Thyroid gland (tissue), 4 donors: ENCODE data around the gene BRPF3. TPM values are rescaled to one million over a fixed set of nuclear protein-coding genes. Genes with fewer than 3 reads are reported as not detected.

ENCODE experiments used
- DNase-seq, 2 donors: peaks; one replicate each; pipeline ENCODE4 v3.0.0-alpha.2; 2019
- H3K27ac ChIP-seq, 3 donors: fragments of 200-600 bp; sonication (generic); 1 replicate in 2 of 3; 2 replicates in 1 of 3; pipeline ENCODE4 v1.5.1; 2016 to 2019; ENCODE audit warnings: mild to moderate bottlenecking in 1 of 3, moderate library complexity in 1 of 3
- H3K27me3 ChIP-seq: fragments of 200-600 bp; sonication (generic); one replicate; pipeline ENCODE4 v1.5.1; 2019
- H3K36me3 ChIP-seq, 2 donors: fragments of 200-600 bp; sonication (generic); one replicate each; pipeline ENCODE4 v1.5.1; 2016 to 2019
- H3K4me1 ChIP-seq, 2 donors: fragments of 200-600 bp; sonication (generic); one replicate each; pipeline ENCODE4 v1.5.1; 2017 to 2019
- H3K4me3 ChIP-seq, 3 donors: fragments of 200-600 bp; sonication (generic); replicated peaks in 1 of 3; 1 replicate in 2 of 3; 2 replicates in 1 of 3; pipeline ENCODE4 v1.5.1; 2016; ENCODE audit warnings: mild to moderate bottlenecking in 1 of 3
- H3K9me3 ChIP-seq: fragments of 200-600 bp; sonication (generic); one replicate; pipeline ENCODE4 v1.5.1; 2017
- POLR2A ChIP-seq, 2 donors: fragments of 450-650 bp; IDR thresholded peaks; one replicate each; pipeline ENCODE4 v1.6.1; 2017; ENCODE audit warnings: antibody characterized with exemption in 2 of 2, mild to moderate bottlenecking in 2 of 2, moderate library complexity in 1 of 2
- WGBS, 2 donors: methylation state at CpG; one replicate each; pipeline ENCODE4 v1.1.5; 2017; 5-methylcytosine and 5-hydroxymethylcytosine counted together
- intact Hi-C: fragments of 100-400 bp; cut with DNase I; formaldehyde crosslinking; loops from one replicate; pipeline ENCODE4 v1.15.1; 2023
- total RNA-seq, 4 donors: library from RNA; depleted of rRNA; stranded (reverse); fragments of >200 nt; gene quantifications; one replicate each; pipeline ENCODE4 v1.2.3, GENCODE V29; 2016
- TF ChIP-seq, protein P1 (sequence below), 6 experiments: fragments of 200-600 bp in 3 of 6; fragments of 450-650 bp in 3 of 6; sonication (generic) in 3 of 6; IDR thresholded peaks; one replicate each; pipeline ENCODE4 v1.5.1; 2016 to 2019; ENCODE audit warnings: antibody characterized with exemption in 6 of 6, mild to moderate bottlenecking in 2 of 6, inconsistent platforms in 1 of 6, moderate library complexity in 1 of 6

The BRPF3 gene
- total RNA-seq, 4 donors from 2014 or later: 21.5 to 55.1 (median 35.3) TPM

DNA sequence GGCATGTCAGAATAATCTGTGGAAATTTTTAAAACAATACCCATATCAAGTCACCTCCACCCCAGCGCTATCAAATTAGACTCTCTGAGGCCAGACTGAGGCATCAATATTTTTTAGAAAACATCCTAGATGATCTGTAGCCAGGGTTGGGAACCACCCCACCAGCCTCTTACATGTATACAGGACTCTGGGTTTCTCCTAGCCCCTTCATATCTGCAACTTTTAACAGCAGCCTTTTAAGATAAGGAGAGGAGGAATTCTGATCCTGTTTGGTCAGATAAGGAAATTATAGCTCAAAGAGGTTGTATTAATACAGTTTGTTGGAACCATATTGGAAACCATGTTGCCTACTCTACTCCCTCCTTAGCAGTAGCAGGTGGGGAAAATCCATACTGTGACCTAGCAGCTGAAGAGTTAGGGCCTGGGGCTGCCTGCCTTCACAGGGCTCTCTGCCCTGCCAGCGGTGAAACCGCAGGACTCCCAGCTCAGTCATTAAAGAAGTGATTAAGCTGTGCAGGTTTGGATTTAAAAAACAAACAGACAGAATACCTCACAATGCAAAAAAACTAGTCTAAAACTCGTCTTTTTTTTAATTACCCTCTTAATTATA, 30.0 kb downstream of the BRPF3 start:
- no peak for TF ChIP-seq POLR2A (IDR thresholded peaks at IDR 0.05)
- TF ChIP-seq, protein P1, sequence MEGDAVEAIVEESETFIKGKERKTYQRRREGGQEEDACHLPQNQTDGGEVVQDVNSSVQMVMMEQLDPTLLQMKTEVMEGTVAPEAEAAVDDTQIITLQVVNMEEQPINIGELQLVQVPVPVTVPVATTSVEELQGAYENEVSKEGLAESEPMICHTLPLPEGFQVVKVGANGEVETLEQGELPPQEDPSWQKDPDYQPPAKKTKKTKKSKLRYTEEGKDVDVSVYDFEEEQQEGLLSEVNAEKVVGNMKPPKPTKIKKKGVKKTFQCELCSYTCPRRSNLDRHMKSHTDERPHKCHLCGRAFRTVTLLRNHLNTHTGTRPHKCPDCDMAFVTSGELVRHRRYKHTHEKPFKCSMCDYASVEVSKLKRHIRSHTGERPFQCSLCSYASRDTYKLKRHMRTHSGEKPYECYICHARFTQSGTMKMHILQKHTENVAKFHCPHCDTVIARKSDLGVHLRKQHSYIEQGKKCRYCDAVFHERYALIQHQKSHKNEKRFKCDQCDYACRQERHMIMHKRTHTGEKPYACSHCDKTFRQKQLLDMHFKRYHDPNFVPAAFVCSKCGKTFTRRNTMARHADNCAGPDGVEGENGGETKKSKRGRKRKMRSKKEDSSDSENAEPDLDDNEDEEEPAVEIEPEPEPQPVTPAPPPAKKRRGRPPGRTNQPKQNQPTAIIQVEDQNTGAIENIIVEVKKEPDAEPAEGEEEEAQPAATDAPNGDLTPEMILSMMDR (IDR thresholded peaks at IDR 0.05): no peak
- H3K27me3 ChIP-seq: no peaks in the 10 kb centered on the region
- no peaks in the 10 kb centered on the region for H3K9me3 ChIP-seq
- peaks cover 53 to 71% of the 10 kb centered on the region in 2 donors for H3K36me3 ChIP-seq
- H3K4me1 ChIP-seq: no peaks in the 10 kb centered on the region
- H3K4me3 ChIP-seq: no peak overlapping the region
- no peak overlapping the region for H3K27ac ChIP-seq
- DNase-seq: no peak
- 90 to 93% methylated on average over 4 of the region's 4 CpGs for WGBS, 2 donors
- intact Hi-C loops: no loop called here

DNA sequence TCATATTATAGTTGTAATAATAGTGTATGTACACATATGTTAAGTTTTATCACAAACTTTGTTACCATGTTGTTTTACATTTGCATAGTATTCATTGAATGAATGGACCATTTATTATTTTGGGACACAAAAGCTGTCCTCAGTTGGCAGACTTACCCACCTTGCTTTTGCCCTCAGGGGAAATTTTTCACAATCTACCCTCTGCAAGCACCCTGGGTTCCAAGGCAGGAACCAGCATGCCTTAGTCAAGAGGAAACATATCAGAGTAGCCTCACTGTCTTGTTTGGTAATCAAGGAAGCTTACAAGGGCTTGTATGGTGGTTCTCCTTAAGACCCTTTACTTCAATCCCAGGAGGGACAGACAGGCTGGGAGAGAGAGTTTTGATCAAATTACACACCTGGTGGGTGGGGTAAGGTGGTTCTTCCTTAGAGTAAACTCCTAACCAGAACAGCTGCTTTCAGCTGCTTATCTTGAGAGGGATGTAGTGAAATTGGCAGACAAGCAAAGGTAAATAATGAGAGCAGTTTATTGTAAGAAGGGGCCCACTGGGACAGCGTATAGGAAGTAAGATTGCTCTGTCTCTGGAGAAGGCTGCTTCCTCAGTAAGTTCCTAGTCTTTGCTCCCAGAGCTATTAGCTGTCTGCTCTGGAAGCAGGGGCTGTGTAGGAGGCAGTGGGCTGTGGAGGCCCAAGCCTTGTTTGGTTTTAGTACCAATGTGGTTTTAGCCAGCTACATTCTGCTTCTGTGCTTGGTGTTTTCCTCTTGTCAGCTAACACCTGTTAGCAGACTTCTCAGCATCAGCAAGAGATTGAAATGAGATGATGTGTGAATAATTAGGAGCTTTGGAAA, 31.1 kb downstream of the BRPF3 start:
- 88 to 100% methylated on average over 1 of the region's 1 CpG for WGBS, 2 donors
- Histone ChIP-seq H3K9me3 (no peaks in the 10 kb centered on the region), H3K4me3 (no peak overlapping the region), H3K27ac (no peak overlapping the region), H3K27me3 (no peaks in the 10 kb centered on the region), H3K36me3 (peaks cover 50 to 71% of the 10 kb centered on the region in 2 donors), H3K4me1 (no peaks in the 10 kb centered on the region)
- intact Hi-C loops: no loop called here
- TF ChIP-seq POLR2A (IDR thresholded peaks at IDR 0.05): no peak
- TF ChIP-seq, protein P1 (IDR thresholded peaks at IDR 0.05): no peak
- DNase-seq: no peak

DNA sequence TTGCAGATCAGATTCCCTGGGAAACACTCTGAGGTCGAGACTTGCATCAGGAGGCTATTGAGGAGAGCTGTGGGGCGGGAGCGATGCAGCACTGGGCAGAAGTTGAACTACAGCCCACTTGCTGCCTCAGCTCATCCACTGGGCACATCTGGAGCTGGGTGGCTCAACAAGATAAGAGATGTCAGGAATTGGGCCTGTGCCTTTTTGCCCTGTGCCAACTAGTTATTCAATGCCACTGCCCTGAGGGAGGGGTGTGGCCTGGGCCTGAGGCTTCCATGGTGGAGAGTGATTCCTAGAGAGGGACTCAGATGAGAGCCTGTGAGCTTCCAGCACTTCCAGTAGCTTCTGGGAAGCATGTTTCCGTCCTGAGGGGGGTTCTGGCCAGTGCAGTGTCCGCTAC, 32.7 kb downstream of the BRPF3 start:
- peaks cover 44 to 66% of the 10 kb centered on the region in 2 donors for H3K36me3 ChIP-seq
- TF ChIP-seq POLR2A (IDR thresholded peaks at IDR 0.05): no peak
- TF ChIP-seq, protein P1 (IDR thresholded peaks at IDR 0.05): no peak
- 95 to 99% methylated on average over 5 of the region's 5 CpGs for WGBS, 2 donors

DNA sequence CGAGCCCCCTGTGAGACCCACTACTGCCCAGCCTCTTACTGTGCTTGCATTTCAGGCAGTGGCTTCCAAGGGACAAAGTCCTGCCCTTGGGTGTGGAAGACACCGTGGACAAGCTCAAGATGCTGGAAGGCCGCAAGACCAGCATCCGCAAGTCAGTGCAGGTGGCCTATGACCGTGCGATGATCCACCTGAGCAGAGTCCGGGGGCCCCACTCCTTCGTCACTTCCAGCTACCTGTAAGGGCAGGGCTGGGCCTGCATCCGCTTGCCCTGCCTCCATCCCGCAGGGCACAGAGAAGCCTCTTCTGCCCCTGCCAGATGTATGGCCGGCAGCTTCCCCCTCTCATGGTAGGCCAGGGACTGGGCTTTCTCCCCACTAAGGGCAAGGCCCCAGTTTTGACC, 33.8 kb downstream of the BRPF3 start:
- 95 to 96% methylated on average over 4 to 10 of the region's 11 CpGs for WGBS, 2 donors
- DNase-seq: no peak
- no peak overlapping the region for H3K27ac ChIP-seq
- no peaks in the 10 kb centered on the region for H3K4me1 ChIP-seq
- TF ChIP-seq, protein P1 (IDR thresholded peaks at IDR 0.05): no peak
- no peak for TF ChIP-seq POLR2A (IDR thresholded peaks at IDR 0.05)
- no peak overlapping the region for H3K4me3 ChIP-seq
- intact Hi-C loops: no loop called here
- no peaks in the 10 kb centered on the region for H3K27me3 ChIP-seq
- H3K36me3 ChIP-seq: peaks cover 35 to 54% of the 10 kb centered on the region in 2 donors
- no peaks in the 10 kb centered on the region for H3K9me3 ChIP-seq

More for the DNA sequence above, 32.7 kb downstream of the BRPF3 start:
- intact Hi-C loops: no loop called here
- no peaks in the 10 kb centered on the region for H3K4me1 ChIP-seq
- no peaks in the 10 kb centered on the region for H3K27me3 ChIP-seq
- H3K4me3 ChIP-seq: no peak overlapping the region
- no peaks in the 10 kb centered on the region for H3K9me3 ChIP-seq
- no peak overlapping the region for H3K27ac ChIP-seq
- DNase-seq: no peak

DNA sequence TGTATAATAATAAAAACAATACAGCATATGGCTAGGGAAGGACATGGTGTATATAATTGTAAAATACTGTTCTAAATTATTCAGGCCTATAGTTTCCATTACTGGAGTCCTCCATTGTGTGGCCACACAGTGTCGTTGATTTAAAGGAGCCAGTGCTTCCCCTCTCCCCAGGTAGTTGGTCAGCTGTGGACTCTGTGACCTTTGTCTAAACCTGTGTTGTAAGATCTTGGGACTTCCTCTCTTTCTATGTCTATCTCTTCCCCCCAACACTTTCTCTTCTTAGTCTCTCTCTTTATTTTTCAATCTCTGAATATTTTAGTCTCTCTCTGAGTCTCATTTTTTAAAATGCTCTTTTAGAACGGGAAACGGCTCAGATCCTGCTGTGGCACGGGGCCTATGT, 35.6 kb downstream of the BRPF3 start:
- DNase-seq: no peak
- Histone ChIP-seq H3K4me1 (no peaks in the 10 kb centered on the region), H3K27me3 (no peaks in the 10 kb centered on the region), H3K27ac (no peak overlapping the region), H3K36me3 (peaks cover 25 to 42% of the 10 kb centered on the region in 2 donors), H3K4me3 (no peak overlapping the region), H3K9me3 (no peaks in the 10 kb centered on the region)
- WGBS, 2 donors: 82 to 84% methylated on average over 4 of the region's 4 CpGs
- intact Hi-C loops: no loop called here
- no peak for TF ChIP-seq POLR2A (IDR thresholded peaks at IDR 0.05)
- TF ChIP-seq, protein P1 (IDR thresholded peaks at IDR 0.05): no peak
